Thoracic aorta (tissue), 2 donors: ENCODE data around the gene PRUNE2. TPM values are rescaled to one million over a fixed set of nuclear protein-coding genes. Genes with fewer than 3 reads are reported as not detected.

Experiments
- ATAC-seq: fragments of 150-250 bp; one replicate; pipeline ENCODE4 v1.8.0; 2017; ENCODE audit warnings: low read depth; ENCODE audit not compliant: insufficient number of reproducible peaks, low FRiP score
- DNase-seq: peaks from one replicate; pipeline ENCODE4 v3.0.0-alpha.2; 2020; ENCODE audit warnings: low spot score
- H3K27ac ChIP-seq, 2 donors: fragments of 200-600 bp; sonication (generic); 1 replicate in 1 of 2; 2 replicates in 1 of 2; pipeline ENCODE4 v1.5.1; 2016; ENCODE audit warnings: mild to moderate bottlenecking in 2 of 2, moderate library complexity in 2 of 2
- H3K27me3 ChIP-seq: fragments of 200-600 bp; sonication (generic); replicated peaks from 2 replicates; pipeline ENCODE4 v1.6.0; 2016; ENCODE audit warnings: mild to moderate bottlenecking; ENCODE audit not compliant: insufficient read depth
- H3K36me3 ChIP-seq: fragments of 200-600 bp; sonication (generic); one replicate; pipeline ENCODE4 v1.5.1; 2016
- H3K4me1 ChIP-seq, 2 donors: fragments of 200-600 bp; sonication (generic); 1 replicate in 1 of 2; 2 replicates in 1 of 2; pipeline versions ENCODE4 v1.5.1 to v1.6.0; 2016; ENCODE audit warnings: low read depth in 2 of 2, mild to moderate bottlenecking in 1 of 2; ENCODE audit not compliant: control insufficient read depth in 1 of 2
- H3K4me3 ChIP-seq: fragments of 200-600 bp; sonication (generic); 2 replicates; pipeline ENCODE4 v1.5.1; 2016; ENCODE audit warnings: mild to moderate bottlenecking
- H3K9me3 ChIP-seq: fragments of 200-600 bp; sonication (generic); 2 replicates; pipeline ENCODE4 v1.5.1; 2016
- total RNA-seq, 2 donors: library from RNA; depleted of rRNA; stranded (reverse); fragments of >200 nt; gene quantifications; one replicate each; pipeline versions ENCODE4 v1.1.0 to v1.2.3, GENCODE V29; 2016
- TF ChIP-seq, protein P1 (sequence below): fragments of 200-600 bp; sonication (generic); IDR thresholded peaks from one replicate; pipeline ENCODE4 v1.5.1; 2019; ENCODE audit warnings: antibody characterized with exemption

PRUNE2 gene
- total RNA-seq, 2 donors from 2014 or later: 360 to 420 TPM

- Histone ChIP-seq H3K36me3 (no peaks in the 10 kb centered on the region), H3K27me3 (no peaks in the 10 kb centered on the region), H3K4me1 (peaks cover 13 to 68% of the 10 kb centered on the region in 2 donors), H3K4me3 (peak overlapping the region; percentile 37), H3K27ac (peak overlapping the region; percentile 15 to 58), H3K9me3 (no peaks in the 10 kb centered on the region)
- TF ChIP-seq, protein P1, sequence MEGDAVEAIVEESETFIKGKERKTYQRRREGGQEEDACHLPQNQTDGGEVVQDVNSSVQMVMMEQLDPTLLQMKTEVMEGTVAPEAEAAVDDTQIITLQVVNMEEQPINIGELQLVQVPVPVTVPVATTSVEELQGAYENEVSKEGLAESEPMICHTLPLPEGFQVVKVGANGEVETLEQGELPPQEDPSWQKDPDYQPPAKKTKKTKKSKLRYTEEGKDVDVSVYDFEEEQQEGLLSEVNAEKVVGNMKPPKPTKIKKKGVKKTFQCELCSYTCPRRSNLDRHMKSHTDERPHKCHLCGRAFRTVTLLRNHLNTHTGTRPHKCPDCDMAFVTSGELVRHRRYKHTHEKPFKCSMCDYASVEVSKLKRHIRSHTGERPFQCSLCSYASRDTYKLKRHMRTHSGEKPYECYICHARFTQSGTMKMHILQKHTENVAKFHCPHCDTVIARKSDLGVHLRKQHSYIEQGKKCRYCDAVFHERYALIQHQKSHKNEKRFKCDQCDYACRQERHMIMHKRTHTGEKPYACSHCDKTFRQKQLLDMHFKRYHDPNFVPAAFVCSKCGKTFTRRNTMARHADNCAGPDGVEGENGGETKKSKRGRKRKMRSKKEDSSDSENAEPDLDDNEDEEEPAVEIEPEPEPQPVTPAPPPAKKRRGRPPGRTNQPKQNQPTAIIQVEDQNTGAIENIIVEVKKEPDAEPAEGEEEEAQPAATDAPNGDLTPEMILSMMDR: no peak
- no peak for ATAC-seq
- DNase-seq: no peak
These were observed 214.2 kb downstream of the PRUNE2 start for GRCh38 chr9:76691517-76692313.

DNA sequence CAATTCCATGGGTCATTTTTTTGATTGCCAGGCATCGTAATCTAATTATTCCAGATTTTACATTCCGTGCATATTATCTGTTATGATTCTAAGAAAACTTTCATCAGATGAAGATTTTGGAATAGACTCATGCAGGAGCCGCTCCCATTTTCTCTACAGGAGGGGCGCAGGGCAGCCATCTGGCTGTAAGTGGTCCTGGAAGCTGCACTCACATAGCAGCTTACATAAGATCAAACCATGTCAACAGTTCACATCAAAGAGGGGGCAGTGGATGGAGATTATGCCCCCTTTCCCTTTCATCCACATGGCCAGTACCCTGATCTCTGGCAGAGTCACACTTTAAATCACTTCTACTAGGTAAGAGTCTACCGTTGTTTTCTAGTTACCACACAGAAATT, 214.9 kb downstream of the PRUNE2 start:
- DNase-seq (no peak), ATAC-seq (no peak)
- Histone ChIP-seq H3K27ac (no peak overlapping the region), H3K4me3 (no peak overlapping the region), H3K9me3 (no peaks in the 10 kb centered on the region), H3K27me3 (no peaks in the 10 kb centered on the region), H3K4me1 (peaks cover 13 to 69% of the 10 kb centered on the region in 2 donors), H3K36me3 (no peaks in the 10 kb centered on the region)
- TF ChIP-seq, protein P1: no peak

GRCh38 chr9:76690246-76690972, 215.5 kb downstream of the PRUNE2 start:
- TF ChIP-seq, protein P1: no peak
- H3K27me3 ChIP-seq: no peaks in the 10 kb centered on the region
- no peaks in the 10 kb centered on the region for H3K9me3 ChIP-seq
- ATAC-seq (no peak), DNase-seq (no peak)
- H3K27ac ChIP-seq: peak overlapping the region; percentile 58 to 76
- H3K36me3 ChIP-seq: no peaks in the 10 kb centered on the region
- H3K4me1 ChIP-seq: peaks cover 13 to 69% of the 10 kb centered on the region in 2 donors
- H3K4me3 ChIP-seq: no peak overlapping the region

DNA sequence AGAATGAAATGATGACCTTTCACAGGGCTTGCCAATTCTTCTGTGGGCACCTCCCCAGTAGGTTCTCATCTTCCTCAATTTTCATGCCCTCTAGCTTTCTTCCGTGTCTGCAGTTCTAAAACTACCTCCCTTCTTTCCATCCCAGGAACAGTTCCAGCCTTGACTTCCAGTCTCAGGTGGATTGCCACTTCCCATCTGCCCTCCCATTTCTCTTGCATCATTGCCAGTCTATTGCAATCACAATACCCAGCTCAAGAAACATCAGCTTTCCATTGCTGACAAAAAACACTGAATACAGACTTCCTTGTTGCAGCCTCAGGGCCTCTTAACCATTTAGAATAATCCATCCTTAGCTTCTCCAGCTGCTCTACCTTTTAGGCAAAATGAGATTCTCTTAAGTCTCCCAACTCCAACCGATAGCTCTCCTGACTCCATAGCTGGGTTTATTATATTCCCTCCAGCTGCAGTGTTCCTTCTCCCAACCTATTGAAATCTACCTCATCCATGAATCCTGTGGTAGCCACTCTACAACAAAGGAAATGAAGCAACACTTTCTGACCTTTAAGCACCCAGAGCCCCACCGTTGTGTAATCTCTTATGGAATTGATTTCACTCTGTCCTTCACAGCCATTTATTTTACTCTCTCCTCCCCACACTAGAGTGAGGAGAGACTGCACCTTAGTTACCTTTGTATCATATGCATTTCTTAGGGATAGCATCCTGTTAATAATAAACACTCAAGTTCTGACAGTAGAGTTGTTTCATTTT, 217.3 kb downstream of the PRUNE2 start:
- no peak overlapping the region for H3K4me3 ChIP-seq
- no peaks in the 10 kb centered on the region for H3K9me3 ChIP-seq
- TF ChIP-seq, protein P1: no peak
- peaks cover 13 to 67% of the 10 kb centered on the region in 2 donors for H3K4me1 ChIP-seq
- H3K36me3 ChIP-seq: no peaks in the 10 kb centered on the region
- peak overlapping the region; percentile 62 to 76 for H3K27ac ChIP-seq
- DNase-seq (no peak), ATAC-seq (no peak)
- H3K27me3 ChIP-seq: no peaks in the 10 kb centered on the region
